Endothelial cell of umbilical vein (primary cell): ENCODE results near the gene CTF1.

Source experiments
- MYC ChIP-seq: IDR thresholded peaks from one replicate; pipeline ENCODE4 v1.6.1; 2011; ENCODE audit warnings: mild to moderate bottlenecking, low read depth, low read length
- POLR2A ChIP-seq: IDR thresholded peaks from 2 replicates; pipeline ENCODE4 v1.6.1; 2012; ENCODE audit warnings: low read depth, mild to moderate bottlenecking, control low read depth, low read length
- POLR2AphosphoS5 ChIP-seq: IDR thresholded peaks from 2 replicates; pipeline ENCODE4 v1.6.1; 2012; ENCODE audit warnings: low read depth, mild to moderate bottlenecking, control low read depth, low read length, moderate library complexity; ENCODE audit not compliant: insufficient read depth
- TF ChIP-seq, protein P1 (sequence below), 2 donors: IDR thresholded peaks; 1 replicate in 1 of 2; 2 replicates in 1 of 2; pipeline ENCODE4 v1.5.1; 2011; ENCODE audit warnings: low read length in 2 of 2, mild to moderate bottlenecking in 2 of 2, moderate library complexity in 2 of 2, control low read depth in 1 of 2, inconsistent platforms in 1 of 2, low read depth in 1 of 2; ENCODE audit not compliant: insufficient read depth in 1 of 2; ENCODE audit errors: extremely low read depth in 1 of 2

GRCh38 chr16:30886145-30886544, 10.3 kb upstream of the CTF1 start:
- TF ChIP-seq, protein P1, sequence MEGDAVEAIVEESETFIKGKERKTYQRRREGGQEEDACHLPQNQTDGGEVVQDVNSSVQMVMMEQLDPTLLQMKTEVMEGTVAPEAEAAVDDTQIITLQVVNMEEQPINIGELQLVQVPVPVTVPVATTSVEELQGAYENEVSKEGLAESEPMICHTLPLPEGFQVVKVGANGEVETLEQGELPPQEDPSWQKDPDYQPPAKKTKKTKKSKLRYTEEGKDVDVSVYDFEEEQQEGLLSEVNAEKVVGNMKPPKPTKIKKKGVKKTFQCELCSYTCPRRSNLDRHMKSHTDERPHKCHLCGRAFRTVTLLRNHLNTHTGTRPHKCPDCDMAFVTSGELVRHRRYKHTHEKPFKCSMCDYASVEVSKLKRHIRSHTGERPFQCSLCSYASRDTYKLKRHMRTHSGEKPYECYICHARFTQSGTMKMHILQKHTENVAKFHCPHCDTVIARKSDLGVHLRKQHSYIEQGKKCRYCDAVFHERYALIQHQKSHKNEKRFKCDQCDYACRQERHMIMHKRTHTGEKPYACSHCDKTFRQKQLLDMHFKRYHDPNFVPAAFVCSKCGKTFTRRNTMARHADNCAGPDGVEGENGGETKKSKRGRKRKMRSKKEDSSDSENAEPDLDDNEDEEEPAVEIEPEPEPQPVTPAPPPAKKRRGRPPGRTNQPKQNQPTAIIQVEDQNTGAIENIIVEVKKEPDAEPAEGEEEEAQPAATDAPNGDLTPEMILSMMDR (IDR thresholded peaks at IDR 0.05; ENCODE audit: extremely low read depth in 1 of 2, insufficient read depth in 1 of 2, low read depth in 1 of 2, low read length in 2 of 2): no peak
- TF ChIP-seq POLR2A (no peak), MYC (no peak), POLR2AphosphoS5 (no peak)
